ENCODE measurements around the gene CCT7. TPM values are rescaled to one million over a fixed set of nuclear protein-coding genes. Genes with fewer than 3 reads are reported as not detected.
A peak's percentile ranks its signal among the peaks of the same experiment; 100 is the strongest.

CCT7 gene
- total RNA-seq, 1 experiment from 2014 or later: 637 TPM

GRCh38 chr2:73255907-73256617 lies 22.0 kb downstream of the CCT7 start:
- ChIA-PET CTCF (no interaction called here), POLR2A (no interaction called here)
- TSS peak; percentile 20 for BruUV-seq (replicated peaks)

GRCh38 chr2:73256618-73256922 lies 22.5 kb downstream of the CCT7 start:
- CTCF ChIA-PET: no interaction called here

More at GRCh38 chr2:73255907-73256617, 22.0 kb downstream of the CCT7 start:
- peaks cover 21 to 25% of the 10 kb centered on the region in 2 experiments; a peak in 3 of 4 replicates for H3K36me3 ChIP-seq (ENCODE audit: control insufficient read depth in 1 of 2, insufficient read depth in 2 of 2, low read length in 2 of 2)
- no peaks in the 10 kb centered on the region for H3K27me3 ChIP-seq (ENCODE audit: insufficient read depth, low read length)
- no peaks in the 10 kb centered on the region for H3K4me1 ChIP-seq (ENCODE audit: control insufficient read depth in 1 of 2, insufficient read depth in 2 of 2, low read length in 2 of 2)
- peaks cover under 1% of the 10 kb centered on the region; the same call in 1 of the 2 replicates for H3K79me2 ChIP-seq (ENCODE audit: insufficient read depth, low read length)
- no peaks in the 10 kb centered on the region for H3K9me3 ChIP-seq (ENCODE audit: control insufficient read depth in 1 of 2, insufficient read depth in 1 of 2, low read depth in 1 of 2, low read length in 2 of 2)
- TF ChIP-seq ELF1 (IDR thresholded peaks at IDR 0.05; ENCODE audit: borderline replicate concordance, low read depth) (no peak), EZH2 (IDR thresholded peaks at IDR 0.05) (no peak), SIN3A (IDR thresholded peaks at IDR 0.05; ENCODE audit: low read depth) (no peak), ZFX (IDR thresholded peaks at IDR 0.05) (no peak), POLR2AphosphoS5 (IDR thresholded peaks at IDR 0.05; ENCODE audit: low read depth, low read length) (peak; percentile 46), CEBPB (IDR thresholded peaks at IDR 0.05; ENCODE audit: low read depth) (no peak; the same call in 1 of the 2 replicates), RAD21 (IDR thresholded peaks at IDR 0.05; ENCODE audit: low read depth) (no peak)
- H4K20me1 ChIP-seq (ENCODE audit: insufficient read depth): no peaks in the 10 kb centered on the region; the same call in 1 of the 2 replicates
- no peak overlapping the region for H3K4me3 ChIP-seq (replicated peaks in 1 of 2; ENCODE audit: low read depth in 1 of 2, low read length in 2 of 2)
- H3K9ac ChIP-seq (ENCODE audit: low read length): no peak overlapping the region
- H2AFZ ChIP-seq (ENCODE audit: low read depth, low read length, poor library complexity, severe bottlenecking): no peak overlapping the region
- no peak overlapping the region for H3K4me2 ChIP-seq (ENCODE audit: low read length)
- H3K27ac ChIP-seq (ENCODE audit: low read depth, low read length): no peak overlapping the region
- intact Hi-C loops (cut with micrococcal nuclease): no loop called here
- ATAC-seq (0 out of 2 replicates have a peak, but pooled peaks have one; percentile 0), DNase-seq (ENCODE audit: low read depth, low spot score) (no peak)
- no peaks in the 10 kb centered on the region for H3K9me2 ChIP-seq (ENCODE audit: insufficient read depth)
- RAD21 ChIA-PET (ENCODE audit: low non-redundant PET in 1 of 2, low total read pairs in 2 of 2, uncharacterized antibody in 2 of 2, unreplicated experiment in 2 of 2): no interaction called here

More at GRCh38 chr2:73256618-73256922, 22.5 kb downstream of the CCT7 start:
- Histone ChIP-seq H3K4me2 (ENCODE audit: low read length) (no peak overlapping the region), H3K4me1 (ENCODE audit: control insufficient read depth in 1 of 2, insufficient read depth in 2 of 2, low read length in 2 of 2) (no peaks in the 10 kb centered on the region), H4K20me1 (ENCODE audit: insufficient read depth) (no peaks in the 10 kb centered on the region; the same call in 1 of the 2 replicates), H3K79me2 (ENCODE audit: insufficient read depth, low read length) (no peaks in the 10 kb centered on the region), H3K36me3 (ENCODE audit: control insufficient read depth in 1 of 2, insufficient read depth in 2 of 2, low read length in 2 of 2) (peaks cover 21 to 24% of the 10 kb centered on the region in 2 experiments; a peak in 3 of 4 replicates), H2AFZ (ENCODE audit: low read depth, low read length, poor library complexity, severe bottlenecking) (no peak overlapping the region), H3K4me3 (replicated peaks in 1 of 2; ENCODE audit: low read depth in 1 of 2, low read length in 2 of 2) (no peak overlapping the region), H3K9me3 (ENCODE audit: control insufficient read depth in 1 of 2, insufficient read depth in 1 of 2, low read depth in 1 of 2, low read length in 2 of 2) (no peaks in the 10 kb centered on the region), H3K27ac (ENCODE audit: low read depth, low read length) (no peak overlapping the region), H3K27me3 (ENCODE audit: insufficient read depth, low read length) (no peaks in the 10 kb centered on the region), H3K9me2 (ENCODE audit: insufficient read depth) (no peaks in the 10 kb centered on the region), H3K9ac (ENCODE audit: low read length) (no peak overlapping the region)
- ChIA-PET RAD21 (ENCODE audit: low non-redundant PET in 1 of 2, low total read pairs in 2 of 2, uncharacterized antibody in 2 of 2, unreplicated experiment in 2 of 2) (no interaction called here), POLR2A (interaction anchor here (1.8 kb wide), 1 partner anchor 23 kb away, joined by 5 read pairs; the partner anchor contains the start of gene PRADC1)
- TF ChIP-seq EZH2phosphoT487 (IDR thresholded peaks at IDR 0.05; ENCODE audit: borderline replicate concordance): no peak
- peak; percentile 14; the same call in 1 of the 2 replicates for TF ChIP-seq JUND (IDR thresholded peaks at IDR 0.05)
- DNase-seq (ENCODE audit: low read depth, low spot score): no peak
- 0 out of 2 replicates have a peak, but pooled peaks have one; percentile 3 for ATAC-seq
- no TSS peak for BruUV-seq (replicated peaks)
- intact Hi-C loops (cut with micrococcal nuclease): no loop called here

All from HCT116 (cell line).